Measurements from ENCODE around the gene NR2E3. TPM values are rescaled to one million over a fixed set of nuclear protein-coding genes. Genes with fewer than 3 reads are reported as not detected.

The NR2E3 gene
- total RNA-seq, 4 donors from 2014 or later: 0.21 TPM; not detected in 3

- Histone ChIP-seq H3K36me3 (peaks cover 0 to 7% (median 0%) of the 10 kb centered on the region in 3 donors), H3K4me3 (no peak overlapping the region), H3K27me3 (no peaks in the 10 kb centered on the region), H3K4me1 (no peaks in the 10 kb centered on the region), H3K27ac (no peak overlapping the region), H3K9me3 (peaks cover 0 to 6% (median 0%) of the 10 kb centered on the region in 4 donors)
- TF ChIP-seq EP300 (IDR thresholded peaks at IDR 0.05) (no peak), POLR2A (IDR thresholded peaks at IDR 0.05) (no peak)
- TF ChIP-seq, protein P1, sequence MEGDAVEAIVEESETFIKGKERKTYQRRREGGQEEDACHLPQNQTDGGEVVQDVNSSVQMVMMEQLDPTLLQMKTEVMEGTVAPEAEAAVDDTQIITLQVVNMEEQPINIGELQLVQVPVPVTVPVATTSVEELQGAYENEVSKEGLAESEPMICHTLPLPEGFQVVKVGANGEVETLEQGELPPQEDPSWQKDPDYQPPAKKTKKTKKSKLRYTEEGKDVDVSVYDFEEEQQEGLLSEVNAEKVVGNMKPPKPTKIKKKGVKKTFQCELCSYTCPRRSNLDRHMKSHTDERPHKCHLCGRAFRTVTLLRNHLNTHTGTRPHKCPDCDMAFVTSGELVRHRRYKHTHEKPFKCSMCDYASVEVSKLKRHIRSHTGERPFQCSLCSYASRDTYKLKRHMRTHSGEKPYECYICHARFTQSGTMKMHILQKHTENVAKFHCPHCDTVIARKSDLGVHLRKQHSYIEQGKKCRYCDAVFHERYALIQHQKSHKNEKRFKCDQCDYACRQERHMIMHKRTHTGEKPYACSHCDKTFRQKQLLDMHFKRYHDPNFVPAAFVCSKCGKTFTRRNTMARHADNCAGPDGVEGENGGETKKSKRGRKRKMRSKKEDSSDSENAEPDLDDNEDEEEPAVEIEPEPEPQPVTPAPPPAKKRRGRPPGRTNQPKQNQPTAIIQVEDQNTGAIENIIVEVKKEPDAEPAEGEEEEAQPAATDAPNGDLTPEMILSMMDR (IDR thresholded peaks at IDR 0.05): no peak
- no peak for DNase-seq (ENCODE audit: low spot score in 2 of 2)
- 69 to 71% methylated on average over 4 to 8 of the region's 9 CpGs for WGBS, 2 donors
These were observed 3.5 kb downstream of the NR2E3 start for GRCh38 chr15:71813723-71814470.

DNA sequence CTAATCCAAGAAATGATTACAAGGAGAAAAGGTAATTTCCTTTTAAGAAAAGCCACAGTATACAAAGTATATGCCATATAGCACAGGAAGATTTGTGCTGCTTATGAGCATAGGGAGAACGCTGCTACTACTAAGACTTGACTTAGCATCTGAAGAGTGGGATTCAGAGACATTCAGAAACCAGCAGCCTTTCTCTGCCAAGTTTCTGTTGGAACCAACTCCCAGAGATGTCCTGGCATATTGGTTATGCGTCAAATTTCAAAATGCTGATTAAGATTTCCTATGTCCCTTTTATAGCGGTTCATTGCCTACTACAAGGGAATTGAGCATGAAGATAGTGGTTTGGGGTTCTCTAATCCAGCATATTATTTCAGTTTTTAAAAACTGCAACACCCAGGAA lies 4.9 kb downstream of the NR2E3 start:
- TF ChIP-seq EP300 (IDR thresholded peaks at IDR 0.05) (no peak), POLR2A (IDR thresholded peaks at IDR 0.05) (no peak)
- TF ChIP-seq, protein P1 (IDR thresholded peaks at IDR 0.05): no peak
- no peak for DNase-seq (ENCODE audit: low spot score in 2 of 2)

DNA sequence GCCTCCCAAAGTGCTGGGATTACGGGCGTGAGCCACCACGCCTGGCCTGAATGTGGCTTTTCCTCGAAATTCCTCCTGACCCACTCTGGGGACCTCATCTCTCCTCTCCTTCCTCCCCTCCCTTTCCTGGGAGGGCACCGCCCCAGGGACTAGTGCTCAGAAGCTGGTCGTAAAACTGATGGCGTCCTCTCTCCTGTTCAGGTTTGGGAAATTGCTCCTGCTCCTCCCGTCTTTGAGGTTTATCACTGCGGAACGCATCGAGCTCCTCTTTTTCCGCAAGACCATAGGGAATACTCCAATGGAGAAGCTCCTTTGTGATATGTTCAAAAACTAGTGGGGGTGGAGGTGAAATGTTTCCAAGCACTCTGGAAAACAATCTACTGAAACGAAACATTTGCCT lies 7.0 kb downstream of the NR2E3 start:
- DNase-seq (ENCODE audit: low spot score in 2 of 2): no peak
- no peaks in the 10 kb centered on the region for H3K27me3 ChIP-seq
- no peak overlapping the region for H3K4me3 ChIP-seq
- 94 to 95% methylated on average over 13 of the region's 13 CpGs for WGBS, 2 donors
- H3K9me3 ChIP-seq: peaks cover 0 to 36% (median 9%) of the 10 kb centered on the region in 4 donors
- TF ChIP-seq EP300 (IDR thresholded peaks at IDR 0.05): no peak
- no peak for TF ChIP-seq POLR2A (IDR thresholded peaks at IDR 0.05)
- TF ChIP-seq, protein P1 (IDR thresholded peaks at IDR 0.05): no peak
- H3K36me3 ChIP-seq: peaks cover 0 to 41% (median 0%) of the 10 kb centered on the region in 3 donors
- H3K27ac ChIP-seq: no peak overlapping the region
- H3K4me1 ChIP-seq: no peaks in the 10 kb centered on the region

More for the DNA sequence above, 4.9 kb downstream of the NR2E3 start:
- Histone ChIP-seq H3K36me3 (peaks cover 0 to 21% (median 0%) of the 10 kb centered on the region in 3 donors), H3K27me3 (no peaks in the 10 kb centered on the region), H3K4me1 (no peaks in the 10 kb centered on the region), H3K27ac (no peak overlapping the region), H3K9me3 (peaks cover 0 to 16% (median 0%) of the 10 kb centered on the region in 4 donors), H3K4me3 (no peak overlapping the region)
- 90 to 92% methylated on average over 3 of the region's 3 CpGs for WGBS, 2 donors

DNA sequence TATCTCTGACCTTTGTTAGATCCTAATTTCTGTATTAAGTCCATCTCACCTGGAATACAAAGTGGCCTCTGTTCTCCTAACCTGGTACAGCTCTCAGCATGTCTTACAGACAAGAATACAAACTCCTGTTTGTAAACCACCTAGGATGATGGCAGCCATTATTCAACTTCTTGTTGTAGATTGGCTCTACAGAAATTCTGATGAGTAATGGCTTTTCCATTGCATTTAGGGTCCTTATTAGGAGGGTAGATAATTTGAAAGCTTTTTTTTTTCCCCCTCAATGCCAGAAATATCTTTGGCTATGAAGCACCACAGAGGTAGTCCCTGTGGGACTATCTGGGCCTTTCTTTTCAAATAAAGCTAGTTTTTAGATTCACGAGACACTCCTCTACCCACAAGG lies 9.8 kb downstream of the NR2E3 start:
- no peak overlapping the region for H3K4me3 ChIP-seq
- WGBS, 2 donors: 93 to 96% methylated on average over 1 of the region's 1 CpG
- peaks cover 0 to 57% (median 12%) of the 10 kb centered on the region in 4 donors for H3K9me3 ChIP-seq
- H3K27ac ChIP-seq: no peak overlapping the region
- TF ChIP-seq, protein P1 (IDR thresholded peaks at IDR 0.05): no peak
- TF ChIP-seq EP300 (IDR thresholded peaks at IDR 0.05) (no peak), POLR2A (IDR thresholded peaks at IDR 0.05) (no peak)
- no peaks in the 10 kb centered on the region for H3K4me1 ChIP-seq
- no peaks in the 10 kb centered on the region for H3K27me3 ChIP-seq
- peaks cover 0 to 69% (median 0%) of the 10 kb centered on the region in 3 donors for H3K36me3 ChIP-seq
- no peak for DNase-seq (ENCODE audit: low spot score in 2 of 2)

DNA sequence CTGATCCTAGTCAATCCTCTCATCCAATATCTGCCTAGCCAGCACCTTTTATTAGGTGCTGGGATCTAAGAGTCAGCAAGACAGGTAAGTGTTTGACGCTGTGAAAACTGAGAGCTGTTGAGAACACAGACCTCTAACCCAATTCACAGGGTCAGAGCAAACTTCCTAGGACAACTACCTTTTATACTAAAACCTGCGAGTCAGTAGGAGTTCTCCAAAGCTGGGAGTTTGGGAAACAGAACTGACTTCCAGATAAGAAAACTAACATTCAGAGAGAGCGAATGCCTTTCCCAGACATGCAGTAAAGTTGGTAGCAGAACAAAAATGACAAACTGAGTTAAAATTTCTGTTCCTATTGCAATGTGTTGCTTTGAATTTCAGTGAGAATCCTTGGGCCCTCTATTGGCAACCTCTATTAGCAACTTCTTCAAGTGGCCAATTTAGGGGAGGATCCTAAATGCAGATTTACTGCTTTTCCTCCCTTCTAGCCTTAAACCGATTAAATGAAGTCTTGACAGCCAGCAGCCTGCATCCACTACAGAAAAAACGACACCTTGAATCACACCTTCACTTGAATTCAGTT lies 11.3 kb downstream of the NR2E3 start:
- peaks cover 0 to 57% (median 12%) of the 10 kb centered on the region in 4 donors for H3K9me3 ChIP-seq
- no peak overlapping the region for H3K4me3 ChIP-seq
- H3K27me3 ChIP-seq: no peaks in the 10 kb centered on the region
- H3K27ac ChIP-seq: no peak overlapping the region
- no peak for DNase-seq (ENCODE audit: low spot score in 2 of 2)
- H3K36me3 ChIP-seq: peaks cover 5 to 84% (median 6%) of the 10 kb centered on the region in 3 donors
- WGBS, 2 donors: 91 to 92% methylated on average over 5 of the region's 5 CpGs
- TF ChIP-seq POLR2A (IDR thresholded peaks at IDR 0.05): no peak
- TF ChIP-seq EP300 (IDR thresholded peaks at IDR 0.05): no peak
- TF ChIP-seq, protein P1 (IDR thresholded peaks at IDR 0.05): no peak
- H3K4me1 ChIP-seq: no peaks in the 10 kb centered on the region
